H9 (cell line): ENCODE results near the gene PCYT1A. TPM values are rescaled to one million over a fixed set of nuclear protein-coding genes. Genes with fewer than 3 reads are reported as not detected.

Experiments
- DNase-seq: peaks from one replicate; pipeline ENCODE4 v3.0.0-alpha.2; 2017
- H2AFZ ChIP-seq: one replicate; pipeline ENCODE4 v1.6.1; 2013; ENCODE audit warnings: mild to moderate bottlenecking, low read length, control low read depth, moderate library complexity
- H2AK5ac ChIP-seq: 2 replicates; pipeline ENCODE4 v1.6.1; 2013; ENCODE audit warnings: low read length, control low read depth, mixed read lengths; ENCODE audit not compliant: insufficient read length
- H2BK120ac ChIP-seq: one replicate; pipeline ENCODE4 v1.6.1; 2013; ENCODE audit warnings: low read depth, mild to moderate bottlenecking, low read length, control low read depth, inconsistent platforms; ENCODE audit not compliant: poor library complexity, severe bottlenecking
- H2BK12ac ChIP-seq: 2 replicates; pipeline ENCODE4 v1.6.1; 2013; ENCODE audit warnings: low read length, control low read depth, mixed read lengths, low read depth; ENCODE audit not compliant: insufficient read length
- H2BK15ac ChIP-seq: 2 replicates; pipeline ENCODE4 v1.6.1; 2013; ENCODE audit warnings: low read depth, low read length, control low read depth
- H2BK20ac ChIP-seq: one replicate; pipeline ENCODE4 v1.6.1; 2013; ENCODE audit warnings: low read depth, mild to moderate bottlenecking, low read length, control low read depth, inconsistent platforms; ENCODE audit not compliant: poor library complexity, severe bottlenecking
- H2BK5ac ChIP-seq: 2 replicates; pipeline ENCODE4 v1.6.1; 2013; ENCODE audit warnings: low read length, control low read depth, mixed read lengths; ENCODE audit not compliant: insufficient read length
- H3K14ac ChIP-seq: 2 replicates; pipeline ENCODE4 v1.6.1; 2013; ENCODE audit warnings: low read length, control low read depth; ENCODE audit not compliant: insufficient read depth
- H3K18ac ChIP-seq: 2 replicates; pipeline ENCODE4 v1.6.1; 2013; ENCODE audit warnings: low read depth, mild to moderate bottlenecking, mixed read lengths, low read length, control low read depth; ENCODE audit not compliant: insufficient read length
- H3K23ac ChIP-seq: 2 replicates; pipeline ENCODE4 v1.6.1; 2013; ENCODE audit warnings: low read length, control low read depth, mixed read lengths, low read depth; ENCODE audit not compliant: insufficient read length
- H3K23me2 ChIP-seq: 2 replicates; pipeline ENCODE4 v1.6.1; 2013; ENCODE audit warnings: low read depth, mild to moderate bottlenecking, mixed read lengths, low read length, control low read depth; ENCODE audit not compliant: insufficient read length, poor library complexity, severe bottlenecking
- H3K27ac ChIP-seq: 2 replicates; pipeline ENCODE4 v1.5.1; 2013; ENCODE audit warnings: low read length, control low read depth, mixed read lengths, low read depth; ENCODE audit not compliant: insufficient read length
- H3K27me3 ChIP-seq: 2 replicates; pipeline ENCODE4 v1.6.1; 2013; ENCODE audit warnings: low read length, control low read depth, inconsistent platforms; ENCODE audit not compliant: insufficient read depth
- H3K4ac ChIP-seq: 2 replicates; pipeline ENCODE4 v1.6.1; 2013; ENCODE audit warnings: low read depth, mild to moderate bottlenecking, control low read depth, inconsistent platforms, low read length, moderate library complexity
- H3K4me1 ChIP-seq: 2 replicates; pipeline ENCODE4 v1.6.1; 2013; ENCODE audit warnings: low read length, control low read depth, inconsistent platforms; ENCODE audit not compliant: insufficient read depth
- H3K4me2 ChIP-seq: 2 replicates; pipeline ENCODE4 v1.6.1; 2013; ENCODE audit warnings: low read length, control low read depth, mixed read lengths; ENCODE audit not compliant: insufficient read length, insufficient read depth
- H3K56ac ChIP-seq: 2 replicates; pipeline ENCODE4 v1.6.1; 2013; ENCODE audit warnings: low read depth, mild to moderate bottlenecking, mixed read lengths, low read length, control low read depth; ENCODE audit not compliant: insufficient read length
- H3K79me1 ChIP-seq: 2 replicates; pipeline ENCODE4 v1.6.1; 2013; ENCODE audit warnings: low read depth, mild to moderate bottlenecking, moderate library complexity, low read length, control low read depth, inconsistent platforms; ENCODE audit not compliant: insufficient read depth, poor library complexity, severe bottlenecking
- H3K79me2 ChIP-seq: 2 replicates; pipeline ENCODE4 v1.6.1; 2013; ENCODE audit warnings: low read length, control low read depth, inconsistent platforms; ENCODE audit not compliant: insufficient read depth
- H3K9ac ChIP-seq: 2 replicates; pipeline ENCODE4 v1.6.1; 2013; ENCODE audit warnings: low read length, control low read depth, mixed read lengths; ENCODE audit not compliant: insufficient read length; ENCODE audit errors: extremely low read depth
- H3K9me3 ChIP-seq: one replicate; pipeline ENCODE4 v1.6.1; 2013; ENCODE audit warnings: low read depth, low read length, inconsistent platforms; ENCODE audit not compliant: control insufficient read depth
- H3T11ph ChIP-seq: one replicate; pipeline ENCODE4 v1.6.1; 2013; ENCODE audit warnings: mild to moderate bottlenecking, low read length, control low read depth, inconsistent platforms
- H4K20me1 ChIP-seq: one replicate; pipeline ENCODE4 v1.6.1; 2013; ENCODE audit not compliant: control insufficient read depth, insufficient read length, insufficient read depth
- H4K5ac ChIP-seq: 2 replicates; pipeline ENCODE4 v1.6.1; 2013; ENCODE audit warnings: low read depth, mild to moderate bottlenecking, mixed read lengths, low read length, control low read depth; ENCODE audit not compliant: insufficient read length
- H4K8ac ChIP-seq: replicated peaks from 2 replicates; pipeline ENCODE4 v1.6.1; 2013; ENCODE audit warnings: low read length, control low read depth, mixed read lengths, low read depth; ENCODE audit not compliant: insufficient read length
- H4K91ac ChIP-seq: 2 replicates; pipeline ENCODE4 v1.6.1; 2013; ENCODE audit warnings: low read depth, mild to moderate bottlenecking, moderate library complexity, mixed read lengths, low read length, control low read depth; ENCODE audit not compliant: insufficient read length
- H3K27ac Mint-ChIP-seq, 3 experiments: 2 replicates in 2 of 3; 3 replicates in 1 of 3; pipeline ENCODE4 v1.8.0; 2020 to 2021; ENCODE audit warnings: mixed read lengths in 3 of 3, mild to moderate bottlenecking in 1 of 3, moderate library complexity in 1 of 3
- H3K27me3 Mint-ChIP-seq: 2 replicates; pipeline ENCODE4 v1.8.0; 2021; ENCODE audit warnings: low read depth, mild to moderate bottlenecking, moderate library complexity, mixed read lengths
- H3K36me3 Mint-ChIP-seq, 3 experiments: 2 replicates in 2 of 3; 3 replicates in 1 of 3; pipeline ENCODE4 v1.8.0; 2020 to 2021; ENCODE audit warnings: low read depth in 3 of 3, mixed read lengths in 3 of 3; ENCODE audit not compliant: insufficient read depth in 1 of 3
- H3K4me1 Mint-ChIP-seq, 2 experiments: 2 replicates each; pipeline ENCODE4 v1.8.0; 2020; ENCODE audit warnings: mixed read lengths in 2 of 2
- H3K4me3 Mint-ChIP-seq, 2 experiments: 2 replicates in 1 of 2; 3 replicates in 1 of 2; pipeline ENCODE4 v1.8.0; 2020 to 2021; ENCODE audit warnings: mild to moderate bottlenecking in 2 of 2, mixed read lengths in 2 of 2, moderate library complexity in 1 of 2
- H3K9me3 Mint-ChIP-seq, 2 experiments: 2 replicates in 1 of 2; 3 replicates in 1 of 2; pipeline ENCODE4 v1.8.0; 2020; ENCODE audit warnings: mild to moderate bottlenecking in 2 of 2, mixed read lengths in 2 of 2, moderate library complexity in 1 of 2
- WGBS: extraction: QIAGEN DNeasy Blood & Tissue Kit; methylation state at CpG from one replicate; pipeline ENCODE4 v1.1.7; 2013; ENCODE audit warnings: missing lambda C conversion rate, low lambda C conversion rate, mixed read lengths; ENCODE audit not compliant: insufficient read length; ENCODE audit errors: extremely low coverage; 5-methylcytosine and 5-hydroxymethylcytosine counted together
- total RNA-seq: library from RNA; stranded (reverse); gene quantifications from 2 replicates; pipeline ENCODE4 v1.2.1, GENCODE V29; 2021
- TF ChIP-seq, protein P1 (sequence below): fragments of 200-600 bp; sonication (generic); conservative IDR thresholded peaks from 3 replicates; pipeline ENCODE4 v1.8.0; 2021; ENCODE audit warnings: antibody characterized with exemption, mild to moderate bottlenecking

PCYT1A gene
- total RNA-seq, 1 experiment from 2014 or later: 31.6 TPM

DNA sequence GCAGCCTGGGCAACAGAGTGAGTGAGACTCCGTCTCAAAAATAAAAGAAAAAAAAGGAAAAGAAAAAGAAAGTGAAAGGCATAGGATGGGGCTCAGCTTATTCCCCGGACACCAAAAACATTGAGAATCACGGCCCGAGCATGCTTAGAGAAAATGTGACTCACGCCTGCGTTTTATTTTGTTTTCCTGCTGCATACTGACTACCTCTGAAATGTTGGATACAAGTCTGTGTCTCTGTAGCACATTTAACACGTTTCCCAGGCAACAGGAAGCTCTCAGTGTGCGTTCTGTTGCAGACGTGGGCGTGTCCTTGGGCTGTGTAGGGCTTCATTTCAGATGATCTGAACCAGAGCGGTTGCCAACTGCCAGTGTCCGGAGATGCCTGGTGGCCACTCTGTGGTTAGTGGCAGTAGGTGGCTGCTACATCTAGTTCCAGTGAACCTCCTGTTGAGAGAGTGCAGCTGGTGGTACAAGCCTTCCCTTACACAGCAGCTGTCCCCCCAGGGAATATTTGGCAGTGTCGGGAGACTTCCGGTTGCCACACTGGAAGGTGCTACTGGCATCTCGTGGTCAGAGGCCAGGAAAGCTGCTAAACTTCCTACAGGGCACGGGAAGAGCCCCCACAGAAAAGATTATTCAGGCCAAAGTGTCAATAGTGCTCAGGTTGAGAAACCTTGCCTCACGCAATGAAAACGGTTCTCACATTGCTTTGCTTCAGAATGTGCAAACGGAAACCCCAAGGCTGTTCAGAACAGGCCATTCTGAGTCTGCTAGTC, 68.1 kb downstream of the PCYT1A start:
- Mint-ChIP-seq H3K9me3 (no peaks in the 10 kb centered on the region), H3K4me1 (peaks cover 31 to 32% of the 10 kb centered on the region in 2 experiments), H3K27ac (peak overlapping the region in 1 of 3 experiments; percentile 68; a peak in 1 of 7 replicates), H3K36me3 (peaks cover 0 to 2% (median 0%) of the 10 kb centered on the region in 3 experiments; a peak in 3 of 7 replicates), H3K27me3 (peaks cover 1% of the 10 kb centered on the region), H3K4me3 (no peak overlapping the region)
- no peaks in the 10 kb centered on the region for H3K27me3 ChIP-seq
- H3K18ac ChIP-seq: no peak overlapping the region
- no peak overlapping the region for H3K4me2 ChIP-seq
- no peak overlapping the region for H3K14ac ChIP-seq
- H4K91ac ChIP-seq: no peak overlapping the region
- H3K27ac ChIP-seq: no peak overlapping the region
- no peak overlapping the region for H2AFZ ChIP-seq
- no peak overlapping the region for H2BK5ac ChIP-seq
- H3T11ph ChIP-seq: no peak overlapping the region
- no peak overlapping the region for H2AK5ac ChIP-seq
- H2BK15ac ChIP-seq: no peak overlapping the region
- no peak overlapping the region for H2BK20ac ChIP-seq
- no peak overlapping the region for H2BK12ac ChIP-seq
- no peak overlapping the region for H3K56ac ChIP-seq
- no peaks in the 10 kb centered on the region for H3K79me2 ChIP-seq
- no peaks in the 10 kb centered on the region for H3K23me2 ChIP-seq
- no peaks in the 10 kb centered on the region for H3K79me1 ChIP-seq
- H3K9me3 ChIP-seq: no peaks in the 10 kb centered on the region
- H3K4me1 ChIP-seq: 0 out of 2 replicates have a peak, but pooled peaks cover 2% of the 10 kb centered on the region
- H4K8ac ChIP-seq: no peak overlapping the region
- no peak overlapping the region for H3K9ac ChIP-seq
- TF ChIP-seq, protein P1, sequence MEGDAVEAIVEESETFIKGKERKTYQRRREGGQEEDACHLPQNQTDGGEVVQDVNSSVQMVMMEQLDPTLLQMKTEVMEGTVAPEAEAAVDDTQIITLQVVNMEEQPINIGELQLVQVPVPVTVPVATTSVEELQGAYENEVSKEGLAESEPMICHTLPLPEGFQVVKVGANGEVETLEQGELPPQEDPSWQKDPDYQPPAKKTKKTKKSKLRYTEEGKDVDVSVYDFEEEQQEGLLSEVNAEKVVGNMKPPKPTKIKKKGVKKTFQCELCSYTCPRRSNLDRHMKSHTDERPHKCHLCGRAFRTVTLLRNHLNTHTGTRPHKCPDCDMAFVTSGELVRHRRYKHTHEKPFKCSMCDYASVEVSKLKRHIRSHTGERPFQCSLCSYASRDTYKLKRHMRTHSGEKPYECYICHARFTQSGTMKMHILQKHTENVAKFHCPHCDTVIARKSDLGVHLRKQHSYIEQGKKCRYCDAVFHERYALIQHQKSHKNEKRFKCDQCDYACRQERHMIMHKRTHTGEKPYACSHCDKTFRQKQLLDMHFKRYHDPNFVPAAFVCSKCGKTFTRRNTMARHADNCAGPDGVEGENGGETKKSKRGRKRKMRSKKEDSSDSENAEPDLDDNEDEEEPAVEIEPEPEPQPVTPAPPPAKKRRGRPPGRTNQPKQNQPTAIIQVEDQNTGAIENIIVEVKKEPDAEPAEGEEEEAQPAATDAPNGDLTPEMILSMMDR: no peak
- no peaks in the 10 kb centered on the region for H4K20me1 ChIP-seq
- no peak for DNase-seq
- no peak overlapping the region for H2BK120ac ChIP-seq
- WGBS: no CpG with 5 or more reads among the region's 19 CpGs
- no peak overlapping the region for H3K23ac ChIP-seq
- H3K4ac ChIP-seq: no peak overlapping the region
- H4K5ac ChIP-seq: no peak overlapping the region
